H1 (cell line): ENCODE measurements around the gene DENND4B.

Source experiments
- CHD7 ChIP-seq: fragments of 300-600 bp; sonication (generic); IDR thresholded peaks from 2 replicates; pipeline ENCODE4 v1.7.1; 2012; ENCODE audit warnings: low read length, moderate library complexity, mild to moderate bottlenecking, inconsistent platforms; ENCODE audit not compliant: insufficient replicate concordance
- CTCF ChIP-seq, 3 experiments: IDR thresholded peaks; 1 replicate in 2 of 3; 2 replicates in 1 of 3; pipeline versions ENCODE4 v1.5.1 to v1.6.1; 2011; ENCODE audit warnings: low read length in 3 of 3, mild to moderate bottlenecking in 3 of 3, inconsistent platforms in 2 of 3, low read depth in 1 of 3, moderate library complexity in 1 of 3; ENCODE audit not compliant: insufficient read depth in 1 of 3; ENCODE audit errors: control extremely low read depth in 1 of 3
- EZH2 ChIP-seq: fragments of 200-600 bp; sonication (generic); IDR thresholded peaks from 2 replicates; pipeline ENCODE4 v1.7.1; 2012; ENCODE audit warnings: low read depth, mild to moderate bottlenecking, moderate library complexity, low read length, inconsistent platforms; ENCODE audit not compliant: severe bottlenecking
- KDM5A ChIP-seq: fragments of 200-600 bp; IDR thresholded peaks from 2 replicates; pipeline ENCODE4 v1.7.1; 2012; ENCODE audit warnings: mild to moderate bottlenecking, low read length, inconsistent platforms, mixed read lengths
- NANOG ChIP-seq: IDR thresholded peaks from 2 replicates; pipeline ENCODE4 v1.6.1; 2011; ENCODE audit warnings: low read length, low read depth, mild to moderate bottlenecking, inconsistent platforms; ENCODE audit not compliant: insufficient read depth, poor library complexity, severe bottlenecking
- POLR2A ChIP-seq, 2 experiments: IDR thresholded peaks; 1 replicate in 1 of 2; 2 replicates in 1 of 2; pipeline ENCODE4 v1.6.1; 2011; ENCODE audit warnings: low read depth in 2 of 2, low read length in 2 of 2, mild to moderate bottlenecking in 2 of 2; ENCODE audit errors: control extremely low read depth in 1 of 2
- POLR2AphosphoS5 ChIP-seq: IDR thresholded peaks from 2 replicates; pipeline ENCODE4 v1.6.1; 2011; ENCODE audit warnings: low read depth, low read length
- RAD21 ChIP-seq, 2 experiments: IDR thresholded peaks in 1 of 2; conservative IDR thresholded peaks in 1 of 2; 2 replicates each; pipeline ENCODE4 v1.6.1; 2011; ENCODE audit warnings: low read depth in 2 of 2, low read length in 2 of 2, improper control_type of control experiment in 1 of 2, inconsistent platforms in 1 of 2, mild to moderate bottlenecking in 1 of 2, moderate library complexity in 1 of 2
- SIX5 ChIP-seq: IDR thresholded peaks from 2 replicates; pipeline ENCODE4 v1.6.1; 2011; ENCODE audit warnings: mild to moderate bottlenecking, low read depth, low read length
- ZNF274 ChIP-seq: IDR thresholded peaks from 2 replicates; pipeline ENCODE4 v1.7.0; 2012; ENCODE audit warnings: low read length, borderline replicate concordance; ENCODE audit errors: extremely low read depth

- TF ChIP-seq CTCF (IDR thresholded peaks at IDR 0.05; ENCODE audit: control extremely low read depth in 1 of 3, insufficient read depth in 1 of 3, low read depth in 1 of 3, low read length in 3 of 3) (no peak), POLR2A (IDR thresholded peaks at IDR 0.05; ENCODE audit: control extremely low read depth in 1 of 2, low read depth in 2 of 2, low read length in 2 of 2) (no peak), EZH2 (no peak), RAD21 (IDR thresholded peaks at IDR 0.05 in 1 of 2, conservative IDR thresholded peaks at IDR 0.05 in 1 of 2; ENCODE audit: low read depth in 2 of 2, low read length in 2 of 2) (no peak), POLR2AphosphoS5 (no peak), KDM5A (no peak), ZNF274 (no peak), NANOG (no peak), CHD7 (no peak), SIX5 (no peak)
Measured at GRCh38 chr1:153934746-153935145, 11.8 kb downstream of the DENND4B start.
